DMS53 treated with DMSO at 0.1 percent for 48 hours (cell line): Measurements from ENCODE around the gene ZNF254.
"Not testable (repeated sequence)": the region's sequence is repeated elsewhere in the genome, so short reads cannot be mapped to it uniquely, and the experiment has no call there.

Experiments
- DNase-seq: peaks from one replicate; lab custom pipeline; 2025; ENCODE audit not compliant: unreplicated experiment; lab: John Stamatoyannopoulos, UW

The ZNF254 gene

DNA sequence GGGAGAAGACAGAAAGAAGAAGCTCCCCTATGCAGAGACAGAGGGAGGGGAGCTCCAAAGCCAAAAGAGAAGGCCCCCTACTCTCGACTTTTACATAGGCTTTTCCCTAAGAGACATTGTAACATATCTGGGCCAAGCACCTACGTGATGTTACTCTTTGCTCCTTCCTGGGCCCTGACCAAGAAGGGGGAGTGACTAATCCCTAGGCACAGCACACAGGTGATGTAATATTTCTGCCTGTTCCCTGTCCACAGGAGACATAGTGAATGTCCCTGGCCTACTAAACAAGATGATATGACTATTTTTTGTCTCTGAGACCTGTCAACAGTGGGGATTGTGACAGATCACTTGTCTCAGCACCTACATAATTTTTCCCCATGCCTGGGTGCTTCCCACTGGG lies 15.9 kb upstream of the ZNF254 start:
- no peak for DNase-seq

GRCh38 chr19:24072720-24073119 lies 14.3 kb upstream of the ZNF254 start:
- DNase-seq: no peak

- no peak for DNase-seq
Observed at GRCh38 chr19:24073807-24074206, 13.2 kb upstream of the ZNF254 start.

GRCh38 chr19:24074720-24075454 lies 12.1 kb upstream of the ZNF254 start:
- no peak for DNase-seq

DNA sequence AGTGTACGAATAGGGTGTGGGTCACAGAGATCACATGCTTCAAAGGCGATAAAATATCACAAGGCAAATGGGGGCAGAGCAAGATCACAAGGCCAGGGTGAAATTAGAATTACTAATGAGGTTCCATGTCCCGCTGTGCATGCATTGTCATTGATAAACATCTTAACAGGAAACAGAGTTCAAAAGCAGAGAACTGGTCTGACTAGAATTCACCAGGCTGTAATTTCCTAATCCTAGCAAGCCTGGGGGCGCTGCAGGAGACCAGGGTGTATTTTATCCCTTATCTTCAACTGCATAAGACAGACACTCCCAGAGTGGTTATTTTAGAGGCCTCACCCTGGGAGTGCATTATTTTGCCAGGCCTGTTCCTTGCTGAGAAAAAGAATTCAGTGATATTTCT lies 11.5 kb upstream of the ZNF254 start:
- DNase-seq: not testable (repeated sequence)

GRCh38 chr19:24078680-24079079 lies 8.3 kb upstream of the ZNF254 start:
- DNase-seq: no peak

DNA sequence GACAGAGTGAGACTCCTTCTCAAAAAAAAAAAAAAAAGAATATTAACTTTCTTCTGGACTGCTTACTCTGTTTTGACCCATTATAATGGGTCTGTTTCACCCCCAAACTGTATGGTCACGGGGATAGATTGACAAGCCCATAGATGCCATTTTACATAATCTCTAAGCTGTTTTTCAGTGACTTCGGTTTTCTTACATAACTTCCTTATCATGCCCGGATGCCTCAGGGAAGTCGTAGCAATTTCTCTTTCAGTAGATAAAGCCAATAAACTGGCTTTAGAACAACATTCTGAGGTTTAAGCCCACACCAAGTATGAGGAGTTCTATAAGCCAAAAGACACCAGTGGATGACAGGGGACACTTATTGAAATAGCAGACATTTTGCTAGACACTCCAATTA lies 5.9 kb upstream of the ZNF254 start:
- DNase-seq: no peak

DNA sequence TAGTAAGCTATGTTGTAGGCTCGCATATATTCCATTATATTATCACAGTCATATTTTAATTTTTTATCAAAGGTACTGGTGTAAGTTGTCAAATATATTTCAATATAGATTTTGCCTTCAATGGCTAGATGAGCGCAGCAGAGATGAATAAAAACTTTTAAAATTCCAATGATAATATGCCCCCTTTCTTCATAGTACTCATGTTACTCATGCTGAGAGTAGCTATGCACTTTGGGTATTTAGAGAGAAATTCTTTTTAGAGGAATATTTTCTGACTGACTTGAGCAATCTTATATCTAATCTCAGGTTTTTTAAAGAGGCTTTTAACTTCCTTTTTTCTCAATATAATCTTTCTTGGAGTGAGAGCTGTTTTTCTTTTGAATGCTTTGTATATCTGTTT lies 11.4 kb downstream of the ZNF254 start:
- DNase-seq: no peak

DNA sequence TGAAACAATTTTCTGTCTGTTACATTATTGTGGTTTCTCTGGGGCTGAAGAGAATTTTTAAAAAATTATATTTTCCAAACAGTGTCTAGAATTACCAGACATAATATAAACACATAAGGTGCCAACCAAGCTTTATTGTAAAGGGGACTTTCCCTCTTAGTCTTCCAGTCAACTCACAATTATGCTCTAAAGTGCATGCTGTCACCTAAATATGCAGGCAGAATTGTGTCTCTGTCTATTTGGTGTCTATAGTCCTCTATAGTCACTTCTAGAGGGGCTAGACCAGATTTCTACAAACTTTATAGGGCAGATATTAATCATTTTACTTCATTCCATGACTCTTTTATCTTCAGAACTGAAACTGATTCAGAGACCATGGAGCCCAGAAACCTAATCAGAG lies 12.8 kb downstream of the ZNF254 start:
- no peak for DNase-seq

- not testable (repeated sequence) for DNase-seq
Observed at GRCh38 chr19:24100597-24100996, 13.6 kb downstream of the ZNF254 start.

DNA sequence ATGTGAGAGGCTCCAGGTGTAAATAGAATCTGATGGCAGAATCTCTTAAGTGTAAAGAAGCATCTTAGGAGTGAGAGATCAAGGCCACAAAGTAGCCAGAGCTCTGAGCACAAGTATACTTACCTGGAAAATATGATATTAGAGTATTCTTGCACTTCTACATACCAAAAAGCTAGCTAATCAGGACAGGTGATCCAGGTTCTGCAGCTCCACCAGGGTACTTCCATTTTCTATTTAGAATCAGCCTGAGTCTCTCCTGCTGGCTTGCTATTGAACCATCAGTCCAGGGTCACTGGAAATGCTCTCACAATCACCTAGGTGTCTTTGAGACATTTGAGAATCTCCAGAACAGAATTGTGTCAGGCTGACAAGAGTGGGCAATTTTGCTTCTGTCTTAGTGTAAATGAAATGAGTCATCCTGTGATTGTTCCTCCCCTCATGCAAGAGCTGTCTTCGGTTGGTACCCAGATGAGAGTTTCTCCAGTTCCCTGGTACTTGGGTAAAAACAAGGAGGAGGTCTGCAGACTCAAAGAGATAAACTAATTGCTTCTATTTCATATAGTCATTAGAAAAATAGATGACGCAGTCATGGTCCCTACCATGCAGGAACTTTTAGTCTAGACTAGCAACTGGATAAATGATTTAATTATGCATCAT lies 14.6 kb downstream of the ZNF254 start:
- no peak for DNase-seq

- no peak for DNase-seq
Observed at GRCh38 chr19:24127601-24128000, 40.6 kb downstream of the ZNF254 start.

DNA sequence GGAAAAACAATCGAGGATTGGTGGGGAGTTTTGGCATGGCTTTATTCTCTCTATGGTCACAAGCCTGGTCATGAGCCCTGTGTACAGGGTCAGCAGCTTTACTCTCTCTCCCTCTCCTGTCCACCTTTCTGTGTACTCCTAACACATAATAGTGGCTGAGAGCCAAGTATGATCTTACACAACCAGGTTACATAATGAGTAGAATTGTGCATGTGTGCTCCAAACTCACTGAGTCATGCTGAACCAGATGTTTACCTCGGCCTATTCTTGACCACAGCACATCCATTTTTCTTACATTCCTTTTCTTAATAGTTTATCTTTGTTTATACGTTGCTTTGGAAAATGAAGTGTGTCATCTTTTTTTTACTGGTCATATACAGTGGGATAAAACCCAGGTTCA lies 53.1 kb downstream of the ZNF254 start:
- DNase-seq: peak; percentile 41

DNA sequence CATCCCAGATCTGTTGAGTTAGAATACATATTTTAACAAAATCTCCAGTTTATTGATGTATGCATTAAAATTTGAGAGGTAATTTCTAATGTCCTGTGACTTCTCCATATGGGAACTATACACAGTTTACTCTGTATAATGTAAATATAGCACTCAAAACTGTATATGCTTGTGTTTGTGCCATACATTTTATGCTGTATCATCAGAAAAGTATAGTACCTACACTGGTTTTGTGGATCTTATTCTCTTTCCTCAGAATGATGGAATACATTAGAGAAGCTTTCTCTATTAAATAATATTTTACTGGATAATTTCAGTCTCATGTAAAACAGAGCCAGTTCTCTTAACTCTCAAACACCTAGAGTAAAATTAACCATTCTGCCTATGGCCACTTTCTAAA lies 53.6 kb downstream of the ZNF254 start:
- DNase-seq: no peak

- peak; percentile 23 for DNase-seq
Observed at GRCh38 chr19:24141612-24142011, 54.6 kb downstream of the ZNF254 start.

DNA sequence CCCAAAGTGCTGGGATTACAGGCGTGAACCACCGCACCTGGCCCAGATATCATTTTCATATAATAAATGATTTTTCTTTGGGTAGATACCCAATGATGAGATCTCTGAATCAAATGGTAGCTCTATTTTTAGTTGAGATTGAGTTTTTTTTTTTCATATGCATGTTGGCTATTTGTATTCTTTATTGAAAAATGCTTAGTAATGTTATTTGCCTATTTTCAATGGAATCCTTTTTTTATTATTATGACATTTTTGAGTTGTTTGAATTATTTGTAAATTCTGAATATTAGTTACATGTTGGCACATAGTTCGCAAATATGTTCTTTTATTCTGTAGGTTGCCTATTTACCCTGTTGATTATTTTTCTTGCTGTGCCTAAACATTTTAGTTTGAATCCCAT lies 55.8 kb downstream of the ZNF254 start:
- DNase-seq: no peak

GRCh38 chr19:24159707-24160106 lies 72.7 kb downstream of the ZNF254 start:
- peak; percentile 8 for DNase-seq

DNA sequence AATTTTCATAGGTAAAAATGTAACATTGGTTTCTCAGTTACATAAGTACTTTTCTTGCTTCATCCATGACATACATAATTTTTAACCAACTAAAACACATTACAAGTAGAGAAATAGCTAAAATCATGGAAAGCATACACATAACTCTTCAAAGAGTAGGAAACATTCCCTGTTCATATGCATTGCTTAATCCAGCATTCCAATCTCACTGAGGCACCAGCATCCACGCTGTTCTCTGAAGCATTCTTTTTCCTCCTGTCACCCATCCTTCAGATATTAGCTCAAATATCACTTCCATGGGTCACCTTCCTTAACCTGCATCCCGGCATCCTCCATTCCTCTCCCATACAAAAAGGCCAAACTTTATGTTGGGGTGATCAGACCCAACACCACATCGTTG lies 79.1 kb downstream of the ZNF254 start:
- DNase-seq: no peak

- DNase-seq: no peak
Observed at GRCh38 chr19:24173882-24174281, 86.9 kb downstream of the ZNF254 start.

- DNase-seq: no peak
Observed at GRCh38 chr19:24177686-24178085, 90.7 kb downstream of the ZNF254 start.

GRCh38 chr19:24178207-24178606 lies 91.2 kb downstream of the ZNF254 start:
- no peak for DNase-seq
